Hepatocyte (in vitro differentiated cells): ENCODE measurements around the gene MGME1. TPM values are rescaled to one million over a fixed set of nuclear protein-coding genes. Genes with fewer than 3 reads are reported as not detected.
A peak's percentile ranks its signal among the peaks of the same experiment; 100 is the strongest.

Source experiments
- DNase-seq: peaks from one replicate; pipeline ENCODE4 v3.0.0-alpha.2; 2016; ENCODE audit warnings: low spot score
- H2AFZ ChIP-seq: fragments of 200-600 bp; sonication (generic); 2 replicates; pipeline ENCODE4 v1.6.0; 2016; ENCODE audit warnings: antibody characterized with exemption, mild to moderate bottlenecking
- H3K27ac ChIP-seq: fragments of 200-600 bp; sonication (generic); 2 replicates; pipeline ENCODE4 v1.5.1; 2016; ENCODE audit warnings: mild to moderate bottlenecking
- H3K27me3 ChIP-seq: fragments of 200-600 bp; sonication (generic); 2 replicates; pipeline ENCODE4 v1.6.1; 2016
- H3K36me3 ChIP-seq: fragments of 200-600 bp; sonication (generic); replicated peaks from 2 replicates; pipeline ENCODE4 v1.5.1; 2016; ENCODE audit warnings: low read depth; ENCODE audit not compliant: insufficient read depth
- H3K4me1 ChIP-seq: fragments of 200-600 bp; sonication (generic); 2 replicates; pipeline ENCODE4 v1.5.1; 2016; ENCODE audit warnings: mild to moderate bottlenecking, moderate library complexity; ENCODE audit not compliant: insufficient read depth
- H3K4me2 ChIP-seq: fragments of 200-600 bp; sonication (generic); 2 replicates; pipeline ENCODE4 v1.6.0; 2016
- H3K4me3 ChIP-seq: fragments of 200-600 bp; sonication (generic); 2 replicates; pipeline ENCODE4 v1.5.1; 2016; ENCODE audit warnings: mild to moderate bottlenecking
- H3K79me2 ChIP-seq: fragments of 200-600 bp; sonication (generic); 2 replicates; pipeline ENCODE4 v1.6.0; 2017; ENCODE audit warnings: mild to moderate bottlenecking
- H3K9me2 ChIP-seq: fragments of 200-600 bp; sonication (generic); replicated peaks from 2 replicates; pipeline ENCODE4 v1.6.0; 2017; ENCODE audit warnings: mild to moderate bottlenecking; ENCODE audit not compliant: insufficient read depth
- H3K9me3 ChIP-seq: fragments of 200-600 bp; sonication (generic); 2 replicates; pipeline ENCODE4 v1.5.1; 2016; ENCODE audit warnings: low read depth, mild to moderate bottlenecking
- H4K20me1 ChIP-seq: fragments of 200-600 bp; sonication (generic); 2 replicates; pipeline ENCODE4 v1.6.0; 2016; ENCODE audit warnings: mild to moderate bottlenecking; ENCODE audit not compliant: insufficient read depth, poor library complexity, severe bottlenecking
- CTCF ChIP-seq: fragments of 200-600 bp; sonication (generic); IDR thresholded peaks from 2 replicates; pipeline ENCODE4 v1.5.1; 2016; ENCODE audit warnings: antibody characterized with exemption, mild to moderate bottlenecking; ENCODE audit not compliant: poor library complexity
- EZH2 ChIP-seq: fragments of 200-600 bp; sonication (generic); IDR thresholded peaks from 2 replicates; pipeline ENCODE4 v1.6.1; 2016; ENCODE audit warnings: antibody characterized with exemption, mild to moderate bottlenecking, borderline replicate concordance
- EZH2phosphoT487 ChIP-seq: fragments of 200-600 bp; sonication (generic); IDR thresholded peaks from one replicate; pipeline ENCODE4 v1.6.1; 2018; ENCODE audit warnings: antibody characterized with exemption, mild to moderate bottlenecking, low read depth, moderate library complexity; ENCODE audit not compliant: unreplicated experiment, severe bottlenecking
- WGBS: methylation state at CpG from one replicate; pipeline ENCODE4 v1.1.6; 2016; ENCODE audit warnings: low lambda C conversion rate; ENCODE audit errors: missing lambda C conversion rate; 5-methylcytosine and 5-hydroxymethylcytosine counted together
- polyA plus RNA-seq: library from polyadenylated mRNA; unstranded; fragments of >200 nt; fragmentation: Nextera tagmentation; extraction: Ambion mirVana; gene quantifications from 2 replicates; pipeline ENCODE4 v1.2.1, GENCODE V29; 2016
- total RNA-seq: library from RNA; depleted of rRNA; stranded (reverse); fragments of >200 nt; gene quantifications from 2 replicates; pipeline ENCODE4 v1.2.3, GENCODE V29; 2014

The MGME1 gene
- total and polyA plus RNA-seq, 2 experiments from 2014 or later = 15.7 to 17.9 TPM

GRCh38 chr20:17925141-17925939, 43.5 kb upstream of the MGME1 start:
- H3K79me2 ChIP-seq = no peaks in the 10 kb centered on the region
- no peak for TF ChIP-seq CTCF
- TF ChIP-seq EZH2phosphoT487 = no peak
- TF ChIP-seq EZH2 = no peak
- no peak overlapping the region for H3K4me3 ChIP-seq
- peaks cover 30% of the 10 kb centered on the region for H3K4me1 ChIP-seq
- no peak overlapping the region for H2AFZ ChIP-seq
- peak overlapping the region; percentile 58 for H3K27ac ChIP-seq
- H3K36me3 ChIP-seq = no peaks in the 10 kb centered on the region
- no peaks in the 10 kb centered on the region for H4K20me1 ChIP-seq
- 31% methylated on average over 11 of the region's 11 CpGs for WGBS
- no peaks in the 10 kb centered on the region for H3K9me2 ChIP-seq
- no peaks in the 10 kb centered on the region for H3K9me3 ChIP-seq
- H3K27me3 ChIP-seq = no peaks in the 10 kb centered on the region
- peak overlapping the region; percentile 14 for H3K4me2 ChIP-seq
- peak; percentile 78 for DNase-seq

GRCh38 chr20:17925940-17926300, 42.9 kb upstream of the MGME1 start:
- Histone ChIP-seq H3K4me1 (peaks cover 30% of the 10 kb centered on the region), H3K27me3 (no peaks in the 10 kb centered on the region), H3K36me3 (no peaks in the 10 kb centered on the region), H2AFZ (no peak overlapping the region), H3K9me3 (no peaks in the 10 kb centered on the region), H3K4me3 (no peak overlapping the region), H3K27ac (peak overlapping the region; percentile 58), H3K79me2 (no peaks in the 10 kb centered on the region), H3K9me2 (no peaks in the 10 kb centered on the region), H3K4me2 (peak overlapping the region; percentile 14), H4K20me1 (no peaks in the 10 kb centered on the region)
- TF ChIP-seq EZH2phosphoT487 (no peak), CTCF (no peak), EZH2 (no peak)
- 63% methylated on average over 1 of the region's 1 CpG for WGBS
- no peak for DNase-seq

- Histone ChIP-seq H3K9me3 (no peaks in the 10 kb centered on the region), H3K27ac (peak overlapping the region; percentile 97), H3K4me3 (no peak overlapping the region), H3K4me2 (peak overlapping the region; percentile 21), H2AFZ (peak overlapping the region; percentile 52), H3K4me1 (peaks cover 30% of the 10 kb centered on the region), H3K9me2 (no peaks in the 10 kb centered on the region), H4K20me1 (no peaks in the 10 kb centered on the region), H3K36me3 (no peaks in the 10 kb centered on the region), H3K27me3 (no peaks in the 10 kb centered on the region), H3K79me2 (no peaks in the 10 kb centered on the region)
- 87% methylated on average over 7 of the region's 7 CpGs for WGBS
- no peak for TF ChIP-seq EZH2
- no peak for DNase-seq
Observed at GRCh38 chr20:17928211-17928611, 40.6 kb upstream of the MGME1 start.

GRCh38 chr20:17928633-17929311, 40.0 kb upstream of the MGME1 start:
- TF ChIP-seq CTCF = no peak
- TF ChIP-seq EZH2 = no peak
- TF ChIP-seq EZH2phosphoT487 = no peak
- peak overlapping the region; percentile 97 for H3K27ac ChIP-seq
- H3K79me2 ChIP-seq = no peaks in the 10 kb centered on the region
- no peaks in the 10 kb centered on the region for H3K9me3 ChIP-seq
- H3K27me3 ChIP-seq = no peaks in the 10 kb centered on the region
- H2AFZ ChIP-seq = peak overlapping the region; percentile 52
- WGBS = 63% methylated on average over 21 of the region's 22 CpGs
- peak overlapping the region; percentile 21 for H3K4me2 ChIP-seq
- H3K4me3 ChIP-seq = no peak overlapping the region
- H4K20me1 ChIP-seq = no peaks in the 10 kb centered on the region
- no peaks in the 10 kb centered on the region for H3K36me3 ChIP-seq
- peak; percentile 71 for DNase-seq
- H3K9me2 ChIP-seq = no peaks in the 10 kb centered on the region
- peaks cover 34% of the 10 kb centered on the region for H3K4me1 ChIP-seq
